Parathyroid adenoma (tissue), 2 donors: ENCODE data around the gene SLAMF6.

Experiments
- H2AFZ ChIP-seq: fragments of 300-600 bp; sonication (generic); one replicate; pipeline ENCODE4 v1.7.0; 2017; ENCODE audit warnings: antibody characterized with exemption, mild to moderate bottlenecking
- H3K27ac ChIP-seq: fragments of 300-600 bp; sonication (generic); one replicate; pipeline ENCODE4 v1.7.0; 2017
- H3K27me3 ChIP-seq: fragments of 300-600 bp; sonication (generic); one replicate; pipeline ENCODE4 v1.7.0; 2017; ENCODE audit warnings: low read length; ENCODE audit not compliant: control insufficient read depth, insufficient read depth
- H3K36me3 ChIP-seq: fragments of 300-600 bp; sonication (generic); one replicate; pipeline ENCODE4 v1.7.0; 2017; ENCODE audit warnings: low read length; ENCODE audit not compliant: control insufficient read depth, insufficient read depth
- H3K4me1 ChIP-seq: fragments of 300-600 bp; sonication (generic); one replicate; pipeline ENCODE4 v1.7.0; 2017; ENCODE audit warnings: control low read depth
- H3K4me2 ChIP-seq: fragments of 300-600 bp; sonication (generic); one replicate; pipeline ENCODE4 v1.7.0; 2017; ENCODE audit warnings: low read length
- H3K4me3 ChIP-seq: fragments of 300-600 bp; sonication (generic); one replicate; pipeline ENCODE4 v1.7.0; 2017; ENCODE audit warnings: low read depth, low read length
- H3K79me2 ChIP-seq: fragments of 300-600 bp; sonication (generic); one replicate; pipeline ENCODE4 v1.7.0; 2017; ENCODE audit warnings: control low read depth
- H3K9ac ChIP-seq: fragments of 300-600 bp; sonication (generic); one replicate; pipeline ENCODE4 v1.7.0; 2017; ENCODE audit warnings: mild to moderate bottlenecking
- H3K9me3 ChIP-seq: fragments of 300-600 bp; sonication (generic); one replicate; pipeline ENCODE4 v1.7.0; 2017; ENCODE audit warnings: low read length; ENCODE audit not compliant: control insufficient read depth
- TF ChIP-seq, protein P1 (sequence below): fragments of 300-600 bp; sonication (generic); IDR thresholded peaks from one replicate; pipeline ENCODE4 v1.7.0; 2017; ENCODE audit warnings: antibody characterized with exemption, mild to moderate bottlenecking
- donor health status: primary hyperparathyroidism.

The SLAMF6 gene

DNA sequence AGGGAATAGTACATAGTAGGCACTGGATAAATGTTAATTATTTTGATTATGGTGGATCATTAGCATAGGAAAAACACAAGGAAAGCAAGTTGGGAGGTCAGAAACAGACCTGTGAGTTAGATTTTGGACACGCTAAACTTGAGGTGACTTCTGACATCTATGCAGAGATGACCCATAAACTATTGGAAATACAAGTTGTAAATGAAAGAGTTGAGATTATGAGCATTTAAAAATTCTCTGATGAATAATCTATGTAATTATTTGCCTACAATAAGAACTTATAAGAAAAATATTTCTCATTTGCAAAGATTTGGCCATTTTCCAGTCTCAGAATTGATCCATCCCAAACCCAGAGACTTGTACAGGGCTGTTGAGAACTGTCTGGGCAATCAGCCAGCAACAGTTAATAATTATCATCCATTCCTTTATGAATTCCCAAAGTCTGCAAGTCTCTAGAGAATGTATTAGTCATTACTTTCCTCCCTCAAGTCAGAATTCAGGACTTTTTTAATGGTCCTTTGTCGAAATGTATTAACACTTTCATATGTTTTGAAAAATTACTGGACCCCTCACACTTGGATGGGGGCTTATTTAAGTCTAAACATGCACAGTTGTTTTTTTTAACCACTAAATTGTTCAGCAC lies 19.4 kb upstream of the SLAMF6 start:
- no peak overlapping the region for H3K4me2 ChIP-seq
- no peak overlapping the region for H3K4me3 ChIP-seq
- no peak overlapping the region for H3K9ac ChIP-seq
- TF ChIP-seq, protein P1, sequence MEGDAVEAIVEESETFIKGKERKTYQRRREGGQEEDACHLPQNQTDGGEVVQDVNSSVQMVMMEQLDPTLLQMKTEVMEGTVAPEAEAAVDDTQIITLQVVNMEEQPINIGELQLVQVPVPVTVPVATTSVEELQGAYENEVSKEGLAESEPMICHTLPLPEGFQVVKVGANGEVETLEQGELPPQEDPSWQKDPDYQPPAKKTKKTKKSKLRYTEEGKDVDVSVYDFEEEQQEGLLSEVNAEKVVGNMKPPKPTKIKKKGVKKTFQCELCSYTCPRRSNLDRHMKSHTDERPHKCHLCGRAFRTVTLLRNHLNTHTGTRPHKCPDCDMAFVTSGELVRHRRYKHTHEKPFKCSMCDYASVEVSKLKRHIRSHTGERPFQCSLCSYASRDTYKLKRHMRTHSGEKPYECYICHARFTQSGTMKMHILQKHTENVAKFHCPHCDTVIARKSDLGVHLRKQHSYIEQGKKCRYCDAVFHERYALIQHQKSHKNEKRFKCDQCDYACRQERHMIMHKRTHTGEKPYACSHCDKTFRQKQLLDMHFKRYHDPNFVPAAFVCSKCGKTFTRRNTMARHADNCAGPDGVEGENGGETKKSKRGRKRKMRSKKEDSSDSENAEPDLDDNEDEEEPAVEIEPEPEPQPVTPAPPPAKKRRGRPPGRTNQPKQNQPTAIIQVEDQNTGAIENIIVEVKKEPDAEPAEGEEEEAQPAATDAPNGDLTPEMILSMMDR = no peak
- H3K4me1 ChIP-seq = no peaks in the 10 kb centered on the region
- no peak overlapping the region for H3K27ac ChIP-seq
- no peak overlapping the region for H2AFZ ChIP-seq
- no peaks in the 10 kb centered on the region for H3K36me3 ChIP-seq
- H3K79me2 ChIP-seq = no peaks in the 10 kb centered on the region
- H3K27me3 ChIP-seq = no peaks in the 10 kb centered on the region
- H3K9me3 ChIP-seq = no peaks in the 10 kb centered on the region

DNA sequence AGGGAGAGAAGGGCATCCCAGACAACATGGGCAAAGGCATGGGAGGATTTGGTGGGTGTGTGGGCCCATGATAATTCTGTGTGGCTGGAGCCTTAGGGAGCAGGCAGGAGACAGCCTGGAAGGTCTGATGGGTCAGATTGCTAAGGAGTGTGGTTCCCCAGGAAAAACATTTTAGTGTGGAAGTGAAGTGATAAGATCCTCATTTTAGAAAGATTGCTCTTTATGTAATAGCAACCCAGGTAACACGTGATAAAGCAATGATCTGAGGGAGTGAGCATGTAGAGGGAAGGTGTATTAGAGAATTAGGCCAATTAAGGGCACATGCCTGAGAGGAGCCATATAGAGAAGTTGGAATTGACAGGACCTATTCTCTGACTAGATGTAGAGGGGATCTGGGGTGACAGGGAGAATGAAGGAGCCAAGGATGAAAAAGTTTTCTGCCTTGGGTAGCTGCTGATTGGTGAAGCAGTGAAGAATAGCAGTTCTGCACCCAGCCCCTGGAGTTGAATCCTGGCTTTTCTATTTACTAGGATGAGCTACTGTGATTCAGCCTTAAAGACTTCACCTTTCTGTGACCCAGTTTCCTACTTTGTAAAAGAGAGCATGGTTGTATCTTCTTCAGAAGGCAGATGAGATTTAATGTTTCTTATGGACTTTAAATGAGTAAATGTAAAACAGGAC lies 18.7 kb upstream of the SLAMF6 start:
- Histone ChIP-seq H2AFZ (no peak overlapping the region), H3K79me2 (no peaks in the 10 kb centered on the region), H3K4me3 (no peak overlapping the region), H3K9me3 (no peaks in the 10 kb centered on the region), H3K27me3 (no peaks in the 10 kb centered on the region), H3K9ac (no peak overlapping the region), H3K4me1 (no peaks in the 10 kb centered on the region), H3K36me3 (no peaks in the 10 kb centered on the region), H3K4me2 (no peak overlapping the region), H3K27ac (no peak overlapping the region)
- TF ChIP-seq, protein P1 = no peak

DNA sequence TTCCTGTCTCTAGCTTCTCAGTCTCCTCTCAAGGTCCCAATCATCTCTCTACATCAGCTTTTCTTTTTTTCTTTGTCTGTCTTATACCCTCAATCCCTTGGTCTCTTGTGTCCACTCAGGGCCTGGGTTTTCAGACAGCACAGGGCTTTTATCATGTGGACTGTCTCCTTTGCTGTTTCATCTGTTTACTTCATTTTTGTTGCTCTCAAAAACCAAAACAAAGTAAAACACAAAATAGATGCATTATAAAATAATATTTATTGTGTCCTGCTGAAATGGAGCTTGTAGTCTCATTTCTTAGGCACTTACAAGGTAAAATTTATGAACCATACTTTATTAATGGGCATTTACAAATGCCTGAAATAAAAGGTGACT lies 17.8 kb upstream of the SLAMF6 start:
- Histone ChIP-seq H3K79me2 (no peaks in the 10 kb centered on the region), H3K9me3 (no peaks in the 10 kb centered on the region), H3K4me3 (no peak overlapping the region), H3K27ac (no peak overlapping the region), H2AFZ (no peak overlapping the region), H3K4me1 (no peaks in the 10 kb centered on the region), H3K4me2 (no peak overlapping the region), H3K36me3 (peaks cover 2% of the 10 kb centered on the region), H3K9ac (no peak overlapping the region), H3K27me3 (no peaks in the 10 kb centered on the region)
- TF ChIP-seq, protein P1 = no peak

DNA sequence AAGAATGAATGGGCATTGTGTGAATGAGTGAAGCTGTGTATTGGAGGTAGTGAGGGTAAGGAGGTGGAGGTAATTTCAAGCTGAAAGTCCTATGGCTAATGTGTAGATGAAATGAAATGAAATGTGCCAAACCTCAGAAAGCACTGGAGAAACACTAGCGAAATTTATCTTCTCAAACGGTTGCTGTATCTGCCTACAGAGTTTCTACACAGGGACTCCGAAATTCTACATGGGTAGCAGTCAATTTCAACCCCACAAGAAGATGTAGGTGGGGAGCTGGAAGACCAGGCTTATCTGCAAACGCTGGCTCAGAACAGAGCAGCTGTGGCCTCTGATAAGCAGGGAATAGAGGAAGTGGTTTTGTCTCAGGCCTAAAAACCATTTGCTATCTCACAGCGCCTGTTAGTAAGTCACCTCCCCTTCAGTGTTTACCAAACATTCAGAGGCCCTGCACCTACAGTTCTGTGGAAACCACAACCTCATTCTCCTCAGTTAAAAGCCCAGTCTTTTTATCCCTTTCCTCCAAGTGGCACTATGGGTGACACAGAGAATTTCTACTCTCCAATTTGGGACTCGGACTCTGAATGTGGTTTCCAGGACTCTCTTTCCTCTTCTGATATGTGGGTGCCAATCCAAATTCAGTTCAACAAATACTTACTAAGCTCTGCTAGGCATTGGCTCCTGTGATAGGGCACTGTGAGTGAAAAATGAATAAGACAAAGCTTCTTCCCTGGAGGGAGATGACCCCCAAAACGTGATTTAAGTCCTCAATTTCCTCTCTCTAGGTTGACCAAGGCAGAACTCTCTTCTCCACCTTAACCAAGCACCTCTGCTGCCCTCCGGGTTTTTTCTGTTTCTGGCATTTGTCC lies 17.2 kb upstream of the SLAMF6 start:
- Histone ChIP-seq H3K27me3 (no peaks in the 10 kb centered on the region), H3K4me2 (no peak overlapping the region), H3K4me3 (no peak overlapping the region), H3K36me3 (peaks cover 3% of the 10 kb centered on the region), H2AFZ (no peak overlapping the region), H3K4me1 (no peaks in the 10 kb centered on the region), H3K79me2 (no peaks in the 10 kb centered on the region), H3K27ac (no peak overlapping the region), H3K9ac (no peak overlapping the region), H3K9me3 (no peaks in the 10 kb centered on the region)
- TF ChIP-seq, protein P1 = no peak
